H1 (cell line): ENCODE results near the gene OR4M1. TPM values are rescaled to one million over a fixed set of nuclear protein-coding genes. Genes with fewer than 3 reads are reported as not detected.

Experiments used
- CTCF ChIA-PET: fragments of 300-600 bp; sonication (Branson Sonifier 250); formaldehyde crosslinking; loops from one replicate; lab custom pipeline; 2021; ENCODE audit not compliant: partially characterized antibody; lab: Charles Lee
- POLR2A ChIA-PET: fragments of 300-600 bp; sonication (Branson Sonifier 250); formaldehyde crosslinking; loops from one replicate; lab custom pipeline; 2021; ENCODE audit warnings: inconsistent platforms; ENCODE audit not compliant: partially characterized antibody; lab: Charles Lee
- DNase-seq, 2 experiments: peaks; one replicate each; pipeline versions ENCODE4 v3.0.0 to v3.0.0-alpha.2; 2010 to 2022; ENCODE audit warnings: low spot score in 2 of 2, low read depth in 1 of 2, mixed read lengths in 1 of 2
- FAIRE-seq: peaks from 2 replicates; lab custom pipeline; 2011; peaks lifted over from hg19 to GRCh38; lab: Jason Lieb, UNC
- H2AFZ ChIP-seq: 2 replicates; pipeline ENCODE4 v1.8.1; 2012; ENCODE audit warnings: low read length, inconsistent platforms
- H2AK5ac ChIP-seq: 2 replicates; pipeline ENCODE4 v1.6.1; 2013; ENCODE audit warnings: low read depth, low read length
- H2BK120ac ChIP-seq: replicated peaks from 2 replicates; pipeline ENCODE3; 2013; ENCODE audit warnings: low read depth, low read length, inconsistent platforms
- H2BK12ac ChIP-seq: 2 replicates; pipeline ENCODE4 v1.6.1; 2013; ENCODE audit warnings: low read depth, low read length
- H2BK15ac ChIP-seq: 2 replicates; pipeline ENCODE4 v1.6.1; 2013; ENCODE audit warnings: low read length
- H2BK20ac ChIP-seq: 2 replicates; pipeline ENCODE4 v1.6.1; 2013; ENCODE audit warnings: low read length
- H2BK5ac ChIP-seq: 2 replicates; pipeline ENCODE4 v1.6.1; 2013; ENCODE audit warnings: low read depth, low read length
- H3K14ac ChIP-seq: 2 replicates; pipeline ENCODE4 v1.6.1; 2013; ENCODE audit warnings: inconsistent platforms; ENCODE audit not compliant: insufficient read length
- H3K18ac ChIP-seq: 2 replicates; pipeline ENCODE4 v1.6.1; 2013; ENCODE audit warnings: low read length; ENCODE audit errors: extremely low read depth
- H3K23ac ChIP-seq: 2 replicates; pipeline ENCODE4 v1.6.1; 2013; ENCODE audit warnings: inconsistent platforms; ENCODE audit not compliant: insufficient read length
- H3K23me2 ChIP-seq: 2 replicates; pipeline ENCODE4 v1.6.1; 2013; ENCODE audit warnings: low read depth, low read length
- H3K27ac ChIP-seq: 2 replicates; pipeline ENCODE4 v1.6.1; 2011; ENCODE audit warnings: low read depth, low read length, inconsistent platforms
- H3K27me3 ChIP-seq, 4 experiments: replicated peaks in 1 of 4; 1 replicate in 1 of 4; 2 replicates in 3 of 4; pipeline versions ENCODE4 v1.6.1 to v1.8.1; 2011 to 2013; ENCODE audit warnings: low read length in 3 of 4, mild to moderate bottlenecking in 3 of 4, inconsistent platforms in 2 of 4, mixed read lengths in 2 of 4, moderate library complexity in 1 of 4; ENCODE audit not compliant: control insufficient read depth in 3 of 4, insufficient read depth in 3 of 4; ENCODE audit errors: extremely low read depth in 1 of 4
- H3K36me3 ChIP-seq, 4 experiments: 2 replicates each; pipeline versions ENCODE4 v1.6.1 to v1.8.1; 2011 to 2013; ENCODE audit warnings: mild to moderate bottlenecking in 4 of 4, low read length in 3 of 4, moderate library complexity in 2 of 4, control low read depth in 1 of 4, inconsistent platforms in 1 of 4; ENCODE audit not compliant: insufficient read depth in 4 of 4, control insufficient read depth in 2 of 4
- H3K4ac ChIP-seq: replicated peaks from 2 replicates; pipeline ENCODE3; 2013; ENCODE audit warnings: low read length, low read depth, mixed read lengths, inconsistent platforms; ENCODE audit not compliant: insufficient read length
- H3K4me1 ChIP-seq, 4 experiments: replicated peaks in 1 of 4; 1 replicate in 1 of 4; 2 replicates in 3 of 4; pipeline versions ENCODE4 v1.6.1 to v1.8.1; 2011 to 2013; ENCODE audit warnings: low read length in 3 of 4, inconsistent platforms in 2 of 4, mixed read lengths in 1 of 4; ENCODE audit not compliant: insufficient read depth in 4 of 4, control insufficient read depth in 3 of 4
- H3K4me2 ChIP-seq, 2 experiments: 2 replicates each; pipeline versions ENCODE4 v1.6.1 to v1.8.1; 2011 to 2013; ENCODE audit warnings: low read depth in 2 of 2, low read length in 2 of 2, control low read depth in 1 of 2, inconsistent platforms in 1 of 2, mild to moderate bottlenecking in 1 of 2; ENCODE audit not compliant: insufficient read depth in 1 of 2
- H3K4me3 ChIP-seq, 4 experiments: fragments of 200-600, 300-600 bp in 1 of 4; sonication (generic), shearing (Covaris generic), sonication (Bioruptor Twin) in 1 of 4; 2 replicates each; pipeline versions ENCODE4 v1.5.1 to v1.8.1; 2011 to 2016; ENCODE audit warnings: low read length in 4 of 4, low read depth in 3 of 4, control low read depth in 2 of 4, inconsistent platforms in 2 of 4, mild to moderate bottlenecking in 2 of 4, mixed read lengths in 1 of 4, moderate library complexity in 1 of 4; ENCODE audit not compliant: insufficient read depth in 2 of 4; ENCODE audit errors: extremely low read depth in 1 of 4
- H3K56ac ChIP-seq: replicated peaks from 2 replicates; pipeline ENCODE3; 2013; ENCODE audit warnings: low read depth, mild to moderate bottlenecking, mixed read lengths, low read length, inconsistent platforms; ENCODE audit not compliant: insufficient read length
- H3K79me1 ChIP-seq: 2 replicates; pipeline ENCODE4 v1.6.1; 2013; ENCODE audit warnings: low read depth, low read length, control low read depth
- H3K79me2 ChIP-seq, 2 experiments: 2 replicates each; pipeline versions ENCODE4 v1.6.1 to v1.8.1; 2012 to 2013; ENCODE audit warnings: low read length in 2 of 2, mild to moderate bottlenecking in 2 of 2, inconsistent platforms in 1 of 2; ENCODE audit not compliant: insufficient read depth in 2 of 2, control insufficient read depth in 1 of 2
- H3K9ac ChIP-seq, 4 experiments: replicated peaks in 1 of 4; 1 replicate in 1 of 4; 2 replicates in 3 of 4; pipeline versions ENCODE4 v1.6.1 to v1.8.1; 2011 to 2013; ENCODE audit warnings: low read depth in 3 of 4, low read length in 3 of 4, control low read depth in 2 of 4, mild to moderate bottlenecking in 2 of 4, moderate library complexity in 2 of 4, inconsistent platforms in 1 of 4; ENCODE audit errors: extremely low read depth in 1 of 4
- H3K9me3 ChIP-seq, 2 experiments: 2 replicates each; pipeline versions ENCODE4 v1.6.1 to v1.8.1; 2012 to 2013; ENCODE audit warnings: mild to moderate bottlenecking in 2 of 2, moderate library complexity in 2 of 2, control low read depth in 1 of 2, inconsistent platforms in 1 of 2, low read depth in 1 of 2, low read length in 1 of 2, mixed read lengths in 1 of 2; ENCODE audit not compliant: insufficient read depth in 2 of 2
- H4K20me1 ChIP-seq, 2 experiments: replicated peaks in 1 of 2; 2 replicates each; pipeline versions ENCODE3 to v1.8.1; 2011 to 2013; ENCODE audit warnings: inconsistent platforms in 2 of 2, low read length in 2 of 2, mild to moderate bottlenecking in 1 of 2; ENCODE audit not compliant: insufficient read depth in 2 of 2, control insufficient read depth in 1 of 2
- H4K5ac ChIP-seq: 2 replicates; pipeline ENCODE4 v1.6.1; 2013; ENCODE audit warnings: low read length, low read depth, mixed read lengths, inconsistent platforms; ENCODE audit not compliant: insufficient read length
- H4K8ac ChIP-seq: 2 replicates; pipeline ENCODE4 v1.8.0; 2013; ENCODE audit warnings: mild to moderate bottlenecking, moderate library complexity, low read length, inconsistent platforms; ENCODE audit not compliant: insufficient read depth; ENCODE audit errors: extremely low read depth
- H4K91ac ChIP-seq: replicated peaks from 2 replicates; pipeline ENCODE3; 2013; ENCODE audit warnings: low read length, mixed read lengths, inconsistent platforms; ENCODE audit not compliant: insufficient read length
- CEBPB ChIP-seq: IDR thresholded peaks from 2 replicates; pipeline ENCODE4 v1.6.1; 2012; ENCODE audit warnings: low read depth, low read length
- FOSL1 ChIP-seq: IDR thresholded peaks from 2 replicates; pipeline ENCODE4 v1.6.1; 2011; ENCODE audit warnings: mild to moderate bottlenecking, low read depth, low read length, moderate library complexity; ENCODE audit not compliant: insufficient read depth
- HDAC2 ChIP-seq, 2 experiments: fragments of 300-600 bp in 1 of 2; sonication (generic) in 1 of 2; IDR thresholded peaks; 2 replicates each; pipeline ENCODE4 v1.6.1; 2011 to 2012; ENCODE audit warnings: low read depth in 2 of 2, low read length in 2 of 2, mild to moderate bottlenecking in 2 of 2, moderate library complexity in 2 of 2, borderline replicate concordance in 1 of 2, inconsistent platforms in 1 of 2
- NANOG ChIP-seq: IDR thresholded peaks from 2 replicates; pipeline ENCODE4 v1.6.1; 2011; ENCODE audit warnings: low read length, low read depth, mild to moderate bottlenecking, inconsistent platforms; ENCODE audit not compliant: insufficient read depth, poor library complexity, severe bottlenecking
- SAP30 ChIP-seq: fragments of 300-600 bp; sonication (generic); IDR thresholded peaks from 2 replicates; pipeline ENCODE4 v1.7.1; 2012; ENCODE audit warnings: low read length, moderate library complexity, mild to moderate bottlenecking, inconsistent platforms; ENCODE audit not compliant: insufficient read depth, insufficient replicate concordance
- SIN3A ChIP-seq, 2 experiments: IDR thresholded peaks in 1 of 2; conservative IDR thresholded peaks in 1 of 2; 2 replicates each; pipeline ENCODE4 v1.6.1; 2011 to 2012; ENCODE audit warnings: low read length in 2 of 2, improper control_type of control experiment in 1 of 2, low read depth in 1 of 2, mild to moderate bottlenecking in 1 of 2
- SIX5 ChIP-seq: IDR thresholded peaks from 2 replicates; pipeline ENCODE4 v1.6.1; 2011; ENCODE audit warnings: mild to moderate bottlenecking, low read depth, low read length
- SP2 ChIP-seq: IDR thresholded peaks from 2 replicates; pipeline ENCODE4 v1.6.1; 2012; ENCODE audit warnings: mild to moderate bottlenecking, low read length, inconsistent platforms
- TAF7 ChIP-seq: optimal IDR thresholded peaks from 2 replicates; pipeline ENCODE3; 2011; ENCODE audit warnings: low read depth, mild to moderate bottlenecking, inconsistent platforms, low read length, moderate library complexity, borderline replicate concordance
- WGBS, 2 experiments: shearing (Covaris generic) in 1 of 2; methylation state at CpG; one replicate each; pipeline versions ENCODE4 v1.1.6 to v1.1.7; 2013 to 2015; ENCODE audit warnings: low lambda C conversion rate in 2 of 2, mixed read lengths in 2 of 2, inconsistent platforms in 1 of 2, low coverage in 1 of 2, missing lambda C conversion rate in 1 of 2; ENCODE audit not compliant: insufficient replicate concordance in 2 of 2, insufficient coverage in 1 of 2, insufficient read length in 1 of 2; ENCODE audit errors: extremely low coverage in 1 of 2, missing lambda C conversion rate in 1 of 2; 5-methylcytosine and 5-hydroxymethylcytosine counted together
- polyA plus RNA-seq, 7 experiments: library from polyadenylated mRNA; depleted of rRNA in 3 of 7; stranded (reverse) in 5 of 7; unstranded in 2 of 7; fragments of >200 nt in 5 of 7; fragments of 200-250 nt in 2 of 7; gene quantifications; 1 replicate in 5 of 7; 2 replicates in 1 of 7; 4 replicates in 1 of 7; pipeline versions ENCODE4 v1.2.1 to v1.2.3, GENCODE V29; 2011 to 2013; ENCODE audit warnings: missing spikeins in 2 of 7, mixed read lengths in 2 of 7
- total RNA-seq: library from RNA; stranded (reverse); fragmentation: NEBNext Ultra II Directional; extraction: Animal tissue kit (Norgen Biotek cat#: 25700); gene quantifications from 2 replicates; pipeline ENCODE4 v1.2.1, GENCODE V29; 2021
- TF ChIP-seq, protein P1 (sequence below): IDR thresholded peaks from 2 replicates; pipeline ENCODE4 v1.6.1; 2012; ENCODE audit warnings: inconsistent platforms
- TF ChIP-seq, protein P2 (sequence below): IDR thresholded peaks from 2 replicates; pipeline ENCODE4 v1.6.1; 2012; ENCODE audit warnings: inconsistent platforms

OR4M1 gene
- total and polyA plus RNA-seq, 2 of the 8 experiments (the other 6 are each of a cell fraction or from before 2014, with no cell fraction given): not detected

DNA sequence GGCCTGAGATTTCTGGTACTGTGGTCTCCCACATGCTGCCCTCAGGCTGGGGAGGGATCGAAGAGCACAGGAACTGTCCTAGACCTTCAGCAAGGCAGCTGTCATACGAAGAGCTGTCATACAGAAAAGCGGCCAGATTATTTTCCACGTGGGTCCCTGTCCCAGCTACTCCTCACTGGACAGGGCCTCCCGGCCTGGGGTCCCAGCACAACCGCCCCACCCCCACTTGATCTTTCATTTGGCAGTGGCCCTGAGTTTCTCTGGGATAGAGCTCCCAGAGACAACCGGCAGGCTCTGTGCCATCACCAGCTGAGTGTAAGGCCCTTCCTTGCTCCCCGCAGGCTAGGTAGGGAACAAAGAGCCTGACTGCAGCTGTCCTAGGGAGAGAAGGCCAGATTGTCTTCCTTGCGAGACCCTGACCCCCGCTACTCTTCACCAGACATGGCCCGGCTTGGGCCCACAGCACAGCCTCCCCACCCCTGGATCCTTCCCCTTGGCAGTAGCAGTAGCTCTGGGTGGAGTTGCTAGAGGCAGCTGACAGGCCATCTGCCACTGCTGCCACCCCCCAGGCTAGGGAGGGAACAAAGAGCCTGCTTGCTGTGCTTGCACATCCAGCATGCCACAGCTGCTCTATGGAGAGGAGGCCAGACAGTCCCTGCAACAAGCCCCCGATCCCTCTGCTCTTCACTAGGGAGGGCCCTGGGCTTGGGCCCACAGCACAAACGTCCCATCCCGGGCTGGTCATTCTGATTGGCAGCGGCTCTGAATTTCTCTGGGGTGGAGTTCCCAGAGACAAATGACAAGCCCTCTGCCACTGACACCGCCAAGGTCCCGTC, 27.2 kb downstream of the OR4M1 start:
- Histone ChIP-seq H2AK5ac (no peak overlapping the region), H4K8ac (no peak overlapping the region), H3K4me1 (no peaks in the 10 kb centered on the region), H2BK15ac (no peak overlapping the region), H3K9ac (no peak overlapping the region), H2BK5ac (no peak overlapping the region), H3K27ac (no peak overlapping the region), H4K91ac (no peak overlapping the region), H3K56ac (no peak overlapping the region), H3K23ac (no peak overlapping the region), H3K4me2 (no peak overlapping the region), H3K79me2 (no peaks in the 10 kb centered on the region), H4K20me1 (no peaks in the 10 kb centered on the region), H3K27me3 (no peaks in the 10 kb centered on the region), H3K4me3 (no peak overlapping the region), H3K79me1 (no peaks in the 10 kb centered on the region), H2BK120ac (no peak overlapping the region), H3K23me2 (no peaks in the 10 kb centered on the region), H4K5ac (no peak overlapping the region), H3K4ac (no peak overlapping the region), H3K18ac (no peak overlapping the region), H2BK20ac (no peak overlapping the region), H3K14ac (no peak overlapping the region), H2BK12ac (no peak overlapping the region), H3K36me3 (no peaks in the 10 kb centered on the region; a peak in 1 of 8 replicates), H3K9me3 (peaks cover 35 to 64% of the 10 kb centered on the region in 2 experiments), H2AFZ (no peak overlapping the region)
- 81% methylated on average over 14 of the region's 17 CpGs; no CpG with 5 or more reads in 1 of the 2 experiments for WGBS, 2 experiments
- DNase-seq (no peak), FAIRE-seq (no peak)
- ChIA-PET CTCF (no interaction called here), POLR2A (no interaction called here)
- TF ChIP-seq TAF7 (no peak), SIX5 (no peak), SAP30 (no peak), SIN3A (conservative IDR thresholded peaks at IDR 0.05 in 1 of 2, IDR thresholded peaks at IDR 0.05 in 1 of 2; ENCODE audit: low read depth in 1 of 2, low read length in 2 of 2) (no peak), CEBPB (no peak), NANOG (no peak), HDAC2 (IDR thresholded peaks at IDR 0.05; ENCODE audit: borderline replicate concordance in 1 of 2, low read depth in 2 of 2, low read length in 2 of 2) (no peak), SP2 (no peak), FOSL1 (no peak)
- TF ChIP-seq, protein P1, sequence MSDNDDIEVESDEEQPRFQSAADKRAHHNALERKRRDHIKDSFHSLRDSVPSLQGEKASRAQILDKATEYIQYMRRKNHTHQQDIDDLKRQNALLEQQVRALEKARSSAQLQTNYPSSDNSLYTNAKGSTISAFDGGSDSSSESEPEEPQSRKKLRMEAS: no peak
- TF ChIP-seq, protein P2, sequence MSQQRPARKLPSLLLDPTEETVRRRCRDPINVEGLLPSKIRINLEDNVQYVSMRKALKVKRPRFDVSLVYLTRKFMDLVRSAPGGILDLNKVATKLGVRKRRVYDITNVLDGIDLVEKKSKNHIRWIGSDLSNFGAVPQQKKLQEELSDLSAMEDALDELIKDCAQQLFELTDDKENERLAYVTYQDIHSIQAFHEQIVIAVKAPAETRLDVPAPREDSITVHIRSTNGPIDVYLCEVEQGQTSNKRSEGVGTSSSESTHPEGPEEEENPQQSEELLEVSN: no peak
